Ramos (cell line): ENCODE data around the gene AKAP12.
"Not testable (repeated sequence)": the region's sequence is repeated elsewhere in the genome, so short reads cannot be mapped to it uniquely, and the experiment has no call there.

Experiments used
- in situ Hi-C: fragments of 300-500 bp; cut with MboI; formaldehyde crosslinking; loops from one replicate; pipeline ENCODE4 v1.14.3; 2022; ENCODE audit warnings: low sequenced_read_pairs; ENCODE audit not compliant: unreplicated experiment

The AKAP12 gene

GRCh38 chr6:151309619-151310018 lies 69.9 kb downstream of the AKAP12 start:
- in situ Hi-C loops, result no loop called here

- in situ Hi-C loops, result no loop called here
These were observed 70.5 kb downstream of the AKAP12 start for GRCh38 chr6:151310279-151310678.

GRCh38 chr6:151310852-151311767 lies 71.3 kb downstream of the AKAP12 start:
- in situ Hi-C loops, result no loop called here

GRCh38 chr6:151313066-151313491 lies 73.3 kb downstream of the AKAP12 start:
- in situ Hi-C loops, result no loop called here

- in situ Hi-C loops, result not testable (repeated sequence)
These were observed 75.9 kb downstream of the AKAP12 start for GRCh38 chr6:151315661-151316060.

GRCh38 chr6:151317103-151317994 lies 77.6 kb downstream of the AKAP12 start:
- in situ Hi-C loops, result no loop called here

- in situ Hi-C loops, result no loop called here
These were observed 78.2 kb downstream of the AKAP12 start for GRCh38 chr6:151317995-151318365.

GRCh38 chr6:151320140-151320539 lies 80.4 kb downstream of the AKAP12 start:
- in situ Hi-C loops, result loop anchor here (10.0 kb wide), 2 partner anchors 305 to 425 kb away; no protein-coding TSS in a partner anchor

GRCh38 chr6:151321438-151321837 lies 81.7 kb downstream of the AKAP12 start:
- in situ Hi-C loops, result loop anchor here (10.0 kb wide), 2 partner anchors 307 to 427 kb away; no protein-coding TSS in a partner anchor

- in situ Hi-C loops, result loop anchor here (10.0 kb wide), 2 partner anchors 308 to 428 kb away; no protein-coding TSS in a partner anchor
These were observed 82.8 kb downstream of the AKAP12 start for GRCh38 chr6:151322570-151322969.

GRCh38 chr6:151323791-151324487 lies 84.2 kb downstream of the AKAP12 start:
- in situ Hi-C loops, result loop anchor here (10.0 kb wide), 2 partner anchors 309 to 429 kb away; no protein-coding TSS in a partner anchor

GRCh38 chr6:151324488-151324825 lies 84.7 kb downstream of the AKAP12 start:
- in situ Hi-C loops, result loop anchor here (10.0 kb wide), 2 partner anchors 310 to 430 kb away; no protein-coding TSS in a partner anchor

- in situ Hi-C loops, result loop anchor here (10.0 kb wide), 2 partner anchors 311 to 431 kb away; no protein-coding TSS in a partner anchor
These were observed 85.6 kb downstream of the AKAP12 start for GRCh38 chr6:151325075-151326050.

GRCh38 chr6:151326116-151326825 lies 86.5 kb downstream of the AKAP12 start:
- in situ Hi-C loops, result loop anchor here (10.0 kb wide), 2 partner anchors 311 to 431 kb away; no protein-coding TSS in a partner anchor

- in situ Hi-C loops, result loop anchor here (10.0 kb wide), 2 partner anchors 312 to 432 kb away; no protein-coding TSS in a partner anchor
These were observed 87.3 kb downstream of the AKAP12 start for GRCh38 chr6:151327101-151327500.

GRCh38 chr6:151330130-151330696 lies 90.4 kb downstream of the AKAP12 start:
- in situ Hi-C loops, result no loop called here

- in situ Hi-C loops, result no loop called here
These were observed 96.2 kb downstream of the AKAP12 start for GRCh38 chr6:151335930-151336329.
